Endothelial cell of hepatic sinusoid (primary cell): ENCODE results near the gene OTUD1.

ENCODE experiments used
- in situ Hi-C: cut with HindIII; loops from 2 replicates; pipeline ENCODE4 v1.10.0; 2017; ENCODE audit warnings: low sequenced_read_pairs

The OTUD1 gene

GRCh38 chr10:23467012-23467411 lies 28.1 kb downstream of the OTUD1 start:
- in situ Hi-C loops: no loop called here

GRCh38 chr10:23467548-23467947 lies 28.7 kb downstream of the OTUD1 start:
- in situ Hi-C loops: no loop called here

- in situ Hi-C loops: no loop called here
These were observed 30.8 kb downstream of the OTUD1 start for GRCh38 chr10:23469596-23470237.

GRCh38 chr10:23472181-23472580 lies 33.3 kb downstream of the OTUD1 start:
- in situ Hi-C loops: no loop called here

- in situ Hi-C loops: no loop called here
These were observed 35.2 kb downstream of the OTUD1 start for GRCh38 chr10:23474081-23474480.

GRCh38 chr10:23474626-23475025 lies 35.8 kb downstream of the OTUD1 start:
- in situ Hi-C loops: no loop called here

GRCh38 chr10:23478570-23478969 lies 39.7 kb downstream of the OTUD1 start:
- in situ Hi-C loops: no loop called here

GRCh38 chr10:23479798-23480473 lies 41.1 kb downstream of the OTUD1 start:
- in situ Hi-C loops: no loop called here

GRCh38 chr10:23481363-23481961 lies 42.6 kb downstream of the OTUD1 start:
- in situ Hi-C loops: no loop called here

GRCh38 chr10:23490115-23490514 lies 51.2 kb downstream of the OTUD1 start:
- in situ Hi-C loops: no loop called here
